Upper lobe of right lung (tissue), 1 donor: ENCODE data around the gene TSPAN5. TPM values are rescaled to one million over a fixed set of nuclear protein-coding genes. Genes with fewer than 3 reads are reported as not detected.

Experiments
- ATAC-seq: fragments of 200-7000 bp; cut with Tn5 transposase; one replicate; pipeline ENCODE4 v1.9.1; 2020; ENCODE audit warnings: mild to moderate bottlenecking, moderate library complexity
- DNase-seq: peaks from one replicate; pipeline ENCODE4 v3.0.0-alpha.2; 2020
- H3K27ac ChIP-seq: fragments of 200-600 bp; one replicate; pipeline ENCODE4 v1.8.0; 2022
- H3K27me3 ChIP-seq: fragments of 200-600 bp; one replicate; pipeline ENCODE4 v1.8.0; 2022; ENCODE audit warnings: mild to moderate bottlenecking
- H3K36me3 ChIP-seq: fragments of 200-600 bp; one replicate; pipeline ENCODE4 v1.8.0; 2022
- H3K4me1 ChIP-seq: fragments of 200-600 bp; one replicate; pipeline ENCODE4 v1.8.0; 2022
- H3K4me3 ChIP-seq: fragments of 200-600 bp; one replicate; pipeline ENCODE4 v1.8.0; 2022; ENCODE audit warnings: mild to moderate bottlenecking
- H3K9me3 ChIP-seq: fragments of 200-600 bp; one replicate; pipeline ENCODE4 v1.8.0; 2022
- CTCF ChIP-seq: fragments of 200-600 bp; IDR thresholded peaks from one replicate; pipeline ENCODE4 v1.8.0; 2022; ENCODE audit warnings: antibody characterized with exemption
- intact Hi-C: fragments of 100-400 bp; cut with DNase I; formaldehyde crosslinking; loops from one replicate; pipeline ENCODE4 v1.11.0; 2022
- total RNA-seq: library from RNA; stranded (reverse); fragmentation: NEBNext Ultra II Directional; extraction: Animal tissue kit (Norgen Biotek cat#: 25700); gene quantifications from one replicate; pipeline ENCODE4 v1.2.1, GENCODE V29; 2021
- donor health status: DM: no; HTN: yes; CAD: no; lungs with severe emphysema.

TSPAN5 gene
- total RNA-seq, 1 donor from 2014 or later: 6.9 TPM

GRCh38 chr4:98652996-98653395 lies 5.4 kb downstream of the TSPAN5 start:
- H3K27ac ChIP-seq: no peak overlapping the region
- no peak for ATAC-seq
- no peaks in the 10 kb centered on the region for H3K27me3 ChIP-seq
- H3K36me3 ChIP-seq: no peaks in the 10 kb centered on the region
- no peak overlapping the region for H3K4me3 ChIP-seq
- DNase-seq: no peak
- intact Hi-C loops: no loop called here
- no peak for TF ChIP-seq CTCF
- no peaks in the 10 kb centered on the region for H3K9me3 ChIP-seq
- peaks cover 12% of the 10 kb centered on the region for H3K4me1 ChIP-seq

- no peak for ATAC-seq
- H3K27me3 ChIP-seq: no peaks in the 10 kb centered on the region
- H3K27ac ChIP-seq: no peak overlapping the region
- no peaks in the 10 kb centered on the region for H3K4me1 ChIP-seq
- DNase-seq: no peak
- no peak overlapping the region for H3K4me3 ChIP-seq
- intact Hi-C loops: no loop called here
- no peak for TF ChIP-seq CTCF
- H3K36me3 ChIP-seq: no peaks in the 10 kb centered on the region
- no peaks in the 10 kb centered on the region for H3K9me3 ChIP-seq
These were observed 9.8 kb downstream of the TSPAN5 start for GRCh38 chr4:98648602-98649001.

GRCh38 chr4:98646422-98646821 lies 12.0 kb downstream of the TSPAN5 start:
- intact Hi-C loops: no loop called here
- no peak for TF ChIP-seq CTCF
- H3K36me3 ChIP-seq: no peaks in the 10 kb centered on the region

GRCh38 chr4:98645527-98645926 lies 12.9 kb downstream of the TSPAN5 start:
- DNase-seq: no peak
- no peak for TF ChIP-seq CTCF
- ATAC-seq: no peak
- Histone ChIP-seq H3K27ac (no peak overlapping the region), H3K27me3 (no peaks in the 10 kb centered on the region), H3K36me3 (no peaks in the 10 kb centered on the region), H3K9me3 (no peaks in the 10 kb centered on the region), H3K4me1 (no peaks in the 10 kb centered on the region), H3K4me3 (no peak overlapping the region)
- intact Hi-C loops: no loop called here

More at GRCh38 chr4:98646422-98646821, 12.0 kb downstream of the TSPAN5 start:
- Histone ChIP-seq H3K4me1 (no peaks in the 10 kb centered on the region), H3K4me3 (no peak overlapping the region), H3K27me3 (no peaks in the 10 kb centered on the region), H3K27ac (no peak overlapping the region), H3K9me3 (no peaks in the 10 kb centered on the region)
- DNase-seq (no peak), ATAC-seq (no peak)

- H3K27ac ChIP-seq: no peak overlapping the region
- no peaks in the 10 kb centered on the region for H3K27me3 ChIP-seq
- H3K9me3 ChIP-seq: no peaks in the 10 kb centered on the region
- intact Hi-C loops: no loop called here
- no peaks in the 10 kb centered on the region for H3K36me3 ChIP-seq
- H3K4me3 ChIP-seq: no peak overlapping the region
- no peak for TF ChIP-seq CTCF
- DNase-seq (no peak), ATAC-seq (no peak)
- H3K4me1 ChIP-seq: no peaks in the 10 kb centered on the region
These were observed 14.7 kb downstream of the TSPAN5 start for GRCh38 chr4:98643755-98644154.

- no peaks in the 10 kb centered on the region for H3K27me3 ChIP-seq
- ATAC-seq: peak; percentile 92
- DNase-seq: no peak
- no peaks in the 10 kb centered on the region for H3K36me3 ChIP-seq
- H3K4me3 ChIP-seq: no peak overlapping the region
- H3K4me1 ChIP-seq: no peaks in the 10 kb centered on the region
- TF ChIP-seq CTCF: no peak
- intact Hi-C loops: no loop called here
- H3K9me3 ChIP-seq: no peaks in the 10 kb centered on the region
- no peak overlapping the region for H3K27ac ChIP-seq
These were observed 15.4 kb downstream of the TSPAN5 start for GRCh38 chr4:98642991-98643426.
